GM12878 (cell line): ENCODE results near the gene ANTXR2. TPM values are rescaled to one million over a fixed set of nuclear protein-coding genes. Genes with fewer than 3 reads are reported as not detected.

ENCODE experiments used
- ATAC-seq: fragments of 200-7000 bp; cut with Tn5 transposase; 3 replicates; pipeline ENCODE4 v1.9.1; 2020; ENCODE audit warnings: mild to moderate bottlenecking, moderate library complexity
- BruUV-seq: library from RNA; stranded (reverse); fragments of 400-500 nt; replicated peaks from 2 replicates; lab custom pipeline; 2021; lab: Mats Ljungman, UMichigan
- CTCF ChIA-PET: fragments of 300-600 bp; sonication (Branson Sonifier 250); formaldehyde crosslinking; extraction: SDS; loops from one replicate; lab custom pipeline; 2021; ENCODE audit warnings: inconsistent platforms; lab: Yijun Ruan, JAX
- POLR2A ChIA-PET: fragments of 350-600 bp; formaldehyde crosslinking; extraction: SDS; loops from one replicate; lab custom pipeline; 2021; ENCODE audit warnings: inconsistent platforms; lab: Charles Lee
- RAD21 ChIA-PET: fragments of 300-600 bp; sonication (Branson Sonifier 250); formaldehyde crosslinking; loops from one replicate; lab custom pipeline; 2023; ENCODE audit warnings: antibody characterized with exemption; ENCODE audit not compliant: unreplicated experiment; lab: Charles Lee
- SMC1A ChIA-PET: fragments of 300-600 bp; sonication (Branson Sonifier 250); formaldehyde crosslinking; loops from one replicate; lab custom pipeline; 2023; ENCODE audit not compliant: unreplicated experiment, uncharacterized antibody; lab: Charles Lee
- DNase-seq: peaks from one replicate; pipeline ENCODE4 v3.0.0-alpha.2; 2011; ENCODE audit warnings: low read depth, low spot score
- FAIRE-seq: peaks from 3 replicates; lab custom pipeline; 2011; peaks lifted over from hg19 to GRCh38; lab: Jason Lieb, UNC
- H2AFZ ChIP-seq: 2 replicates; pipeline ENCODE4 v1.6.0; 2011; ENCODE audit warnings: low read depth, low read length, control low read depth; ENCODE audit not compliant: control insufficient read depth
- H3K27ac ChIP-seq: 2 replicates; pipeline ENCODE4 v1.5.1; 2011; ENCODE audit warnings: control low read depth; ENCODE audit not compliant: control insufficient read depth, insufficient read depth
- H3K27me3 ChIP-seq, 2 experiments: replicated peaks in 1 of 2; 2 replicates each; pipeline versions ENCODE4 v1.6.0 to v1.6.1; 2011; ENCODE audit warnings: low read length in 1 of 2; ENCODE audit not compliant: control insufficient read depth in 2 of 2, insufficient read depth in 2 of 2
- H3K36me3 ChIP-seq, 2 experiments: 2 replicates each; pipeline ENCODE4 v1.5.1; 2011; ENCODE audit warnings: low read length in 1 of 2; ENCODE audit not compliant: control insufficient read depth in 2 of 2, insufficient read depth in 2 of 2
- H3K4me1 ChIP-seq: 2 replicates; pipeline ENCODE4 v1.6.1; 2011; ENCODE audit warnings: mild to moderate bottlenecking, low read length, moderate library complexity, mixed read lengths; ENCODE audit not compliant: control insufficient read depth, insufficient read depth
- H3K4me2 ChIP-seq: 2 replicates; pipeline ENCODE4 v1.6.0; 2011; ENCODE audit warnings: control low read depth; ENCODE audit not compliant: control insufficient read depth, insufficient read depth
- H3K4me3 ChIP-seq: fragments of 200-600 bp; sonication (generic); 2 replicates; pipeline ENCODE4 v1.5.1; 2016
- H3K79me2 ChIP-seq: 2 replicates; pipeline ENCODE4 v1.6.0; 2011; ENCODE audit warnings: low read length; ENCODE audit not compliant: control insufficient read depth, insufficient read depth
- H3K9ac ChIP-seq: 2 replicates; pipeline ENCODE4 v1.8.0; 2011; ENCODE audit warnings: low read length, control low read depth, mixed read lengths; ENCODE audit not compliant: control insufficient read depth, insufficient read depth
- H3K9me3 ChIP-seq: replicated peaks from 3 replicates; pipeline ENCODE4 v1.5.1; 2011; ENCODE audit warnings: mild to moderate bottlenecking, low read length; ENCODE audit not compliant: control insufficient read depth, insufficient read depth
- H4K20me1 ChIP-seq: 2 replicates; pipeline ENCODE4 v1.6.0; 2011; ENCODE audit not compliant: control insufficient read depth, insufficient read depth
- BHLHE40 ChIP-seq, 2 experiments: fragments of 450-650 bp in 1 of 2; IDR thresholded peaks; 2 replicates each; pipeline ENCODE4 v1.6.1; 2011 to 2017; ENCODE audit warnings: low read depth in 2 of 2, borderline replicate concordance in 1 of 2, improper control_type of control experiment in 1 of 2, low read length in 1 of 2, mild to moderate bottlenecking in 1 of 2
- BMI1 ChIP-seq: fragments of 450-650 bp; IDR thresholded peaks from 2 replicates; pipeline ENCODE4 v1.6.1; 2016; ENCODE audit warnings: mild to moderate bottlenecking, moderate library complexity, borderline replicate concordance
- CBX5 ChIP-seq: sonication (generic); IDR thresholded peaks from 2 replicates; pipeline ENCODE4 v1.6.1; 2016; ENCODE audit warnings: low read depth, moderate library complexity, mild to moderate bottlenecking, inconsistent platforms
- CEBPB ChIP-seq, 2 experiments: fragments of 150-350 bp in 1 of 2; IDR thresholded peaks; 2 replicates each; pipeline ENCODE4 v1.6.1; 2012 to 2014; ENCODE audit warnings: low read depth in 2 of 2, low read length in 2 of 2, borderline replicate concordance in 1 of 2, inconsistent platforms in 1 of 2
- E2F4 ChIP-seq: IDR thresholded peaks from 2 replicates; pipeline ENCODE4 v1.6.1; 2012; ENCODE audit warnings: low read depth, low read length, improper control_type of control experiment
- GATAD2B ChIP-seq: fragments of 450-650 bp; conservative IDR thresholded peaks from 2 replicates; pipeline ENCODE4 v1.6.1; 2017; ENCODE audit warnings: low read depth, mild to moderate bottlenecking, moderate library complexity
- JUNB ChIP-seq: IDR thresholded peaks from 2 replicates; pipeline ENCODE4 v1.6.1; 2016; ENCODE audit warnings: antibody characterized with exemption, mild to moderate bottlenecking
- LARP7 ChIP-seq: fragments of 450-650 bp; IDR thresholded peaks from 2 replicates; pipeline ENCODE4 v1.6.1; 2017; ENCODE audit warnings: mild to moderate bottlenecking
- MEF2B ChIP-seq: fragments of 450-650 bp; IDR thresholded peaks from 2 replicates; pipeline ENCODE4 v1.6.1; 2018; ENCODE audit warnings: mild to moderate bottlenecking, moderate library complexity; ENCODE audit not compliant: partially characterized antibody, poor library complexity, severe bottlenecking
- NFXL1 ChIP-seq: fragments of 450-650 bp; IDR thresholded peaks from 2 replicates; pipeline ENCODE4 v1.6.1; 2017; ENCODE audit warnings: antibody characterized with exemption, mild to moderate bottlenecking, borderline replicate concordance
- NKRF ChIP-seq: fragments of 450-650 bp; conservative IDR thresholded peaks from 2 replicates; pipeline ENCODE4 v1.6.1; 2017; ENCODE audit warnings: mild to moderate bottlenecking, moderate library complexity
- PAX5 ChIP-seq: IDR thresholded peaks from 2 replicates; pipeline ENCODE4 v1.6.1; 2011; ENCODE audit warnings: low read depth, low read length, borderline replicate concordance
- PKNOX1 ChIP-seq: fragments of 450-650 bp; IDR thresholded peaks from 2 replicates; pipeline ENCODE4 v1.6.1; 2016; ENCODE audit warnings: mild to moderate bottlenecking
- RAD21 ChIP-seq: IDR thresholded peaks from 2 replicates; pipeline ENCODE4 v1.6.1; 2011; ENCODE audit warnings: mild to moderate bottlenecking, low read depth, low read length, moderate library complexity; ENCODE audit not compliant: insufficient read depth
- SMARCA5 ChIP-seq: fragments of 450-650 bp; IDR thresholded peaks from 2 replicates; pipeline ENCODE4 v1.6.1; 2017; ENCODE audit warnings: mild to moderate bottlenecking
- SPI1 ChIP-seq: IDR thresholded peaks from 2 replicates; pipeline ENCODE4 v1.6.1; 2011; ENCODE audit warnings: low read depth, mild to moderate bottlenecking, low read length, moderate library complexity, borderline replicate concordance; ENCODE audit not compliant: insufficient read depth
- ZNF274 ChIP-seq: IDR thresholded peaks from one replicate; pipeline ENCODE4 v1.8.0; 2011; ENCODE audit not compliant: insufficient read length, insufficient read depth
- WGBS: methylation state at CpG from one replicate; pipeline ENCODE4 v1.1.6; 2016; ENCODE audit warnings: low lambda C conversion rate; ENCODE audit not compliant: insufficient replicate concordance, insufficient coverage; ENCODE audit errors: missing lambda C conversion rate; 5-methylcytosine and 5-hydroxymethylcytosine counted together
- in situ Hi-C: fragments of 300-500 bp; cut with MboI; formaldehyde crosslinking; loops from 9 replicates; pipeline ENCODE4 v1.14.3; 2018; ENCODE audit warnings: mixed read lengths
- intact Hi-C: fragments of 100-400 bp; cut with micrococcal nuclease; formaldehyde crosslinking; loops from one replicate; pipeline ENCODE4 v1.14.2; 2022; ENCODE audit not compliant: unreplicated experiment
- polyA plus RNA-seq, 11 experiments: library from polyadenylated mRNA; depleted of rRNA in 4 of 11; unstranded in 6 of 11; stranded (reverse) in 5 of 11; fragments of >200 nt; fragmentation: Nextera tagmentation in 4 of 11; fragmentation: Illumina TruSeq in 1 of 11; extraction: Ambion mirVana in 4 of 11; extraction: Trizol in 1 of 11; gene quantifications; 1 replicate in 1 of 11; 2 replicates in 10 of 11; pipeline versions ENCODE4 v1.2.1 to v1.2.3, GENCODE V29; 2011 to 2016; ENCODE audit warnings: inconsistent platforms in 2 of 11, missing spikeins in 2 of 11, low read depth in 1 of 11
- total RNA-seq, 4 experiments: library from RNA; depleted of rRNA in 3 of 4; stranded (reverse); fragments of >200 nt in 3 of 4; fragmentation: Illumina TruSeq in 1 of 4; extraction: Trizol in 1 of 4; gene quantifications; 2 replicates each; pipeline versions ENCODE4 v1.2.1 to v1.2.3, GENCODE V29; 2013 to 2021

The ANTXR2 gene
- total and polyA plus RNA-seq, 10 of the 15 experiments (the other 5 are each of a cell fraction or from before 2014, with no cell fraction given), result 1.4 to 8.9 (median 5.7) TPM

GRCh38 chr4:80071604-80072227 lies 1.3 kb downstream of the ANTXR2 start (continued):
- no peak for TF ChIP-seq RAD21
- 0 out of 2 replicates have a peak, but pooled peaks have one; percentile 28 for TF ChIP-seq CBX5
- peak; percentile 78 for TF ChIP-seq SPI1
- TF ChIP-seq SMARCA5, result no peak
- TF ChIP-seq PAX5, result peak; percentile 46; the same call in 1 of the 2 replicates
- TF ChIP-seq BMI1, result no peak
- TF ChIP-seq GATAD2B, result no peak
- no peak for TF ChIP-seq LARP7

GRCh38 chr4:80070880-80071603 lies 2.0 kb downstream of the ANTXR2 start:
- intact Hi-C loops, result loop anchor here (5.0 kb wide), 1 partner anchor 154 kb away; no protein-coding TSS in a partner anchor
- ATAC-seq (no peak), DNase-seq (no peak), FAIRE-seq (no peak)
- in situ Hi-C loops, result loop anchor here (25.0 kb wide), 1 partner anchor 1309 kb away; no protein-coding TSS in a partner anchor
- Histone ChIP-seq H3K4me1 (peaks cover 40% of the 10 kb centered on the region), H4K20me1 (no peaks in the 10 kb centered on the region), H3K36me3 (no peaks in the 10 kb centered on the region), H3K27ac (peak overlapping the region; percentile 70), H3K4me3 (peak overlapping the region; percentile 95), H3K4me2 (peak overlapping the region; percentile 93), H2AFZ (no peak overlapping the region), H3K9ac (peak overlapping the region; percentile 83; the same call in 1 of the 2 replicates), H3K27me3 (no peaks in the 10 kb centered on the region), H3K9me3 (no peaks in the 10 kb centered on the region), H3K79me2 (peaks cover 11% of the 10 kb centered on the region)
- SMC1A ChIA-PET, result interaction anchor here (0.8 to 5.1 kb wide), 3 partner anchors 11 to 55 kb away, joined by 3 to 21 read pairs (median 13); no protein-coding TSS in a partner anchor
- RAD21 ChIA-PET, result interaction anchor here (1.1 to 3.9 kb wide), 4 partner anchors 11 to 35 kb away, joined by 5 to 24 read pairs (median 6); no protein-coding TSS in a partner anchor
- TSS peak; percentile 48 for BruUV-seq
- POLR2A ChIA-PET, result interaction anchor here (1.1 kb wide), 1 partner anchor 11 kb away, joined by 5 read pairs; no protein-coding TSS in a partner anchor
- CTCF ChIA-PET, result interaction anchor here (1.1 to 1.8 kb wide), 3 partner anchors 11 to 110 kb away, joined by 3 to 7 read pairs (median 7); no protein-coding TSS in a partner anchor
- WGBS, result 74% methylated on average over 6 of the region's 6 CpGs
- TF ChIP-seq NKRF (0 out of 2 replicates have a peak, but pooled peaks have one; percentile 31), PKNOX1 (no peak), CEBPB (IDR thresholded peaks at IDR 0.05; ENCODE audit: borderline replicate concordance in 1 of 2, low read depth in 2 of 2, low read length in 2 of 2) (no peak), MEF2B (peak; percentile 32), JUNB (no peak), E2F4 (no peak), BHLHE40 (IDR thresholded peaks at IDR 0.05; ENCODE audit: borderline replicate concordance in 1 of 2, low read depth in 2 of 2, low read length in 1 of 2) (no peak), NFXL1 (no peak), ZNF274 (no peak)
